DND-41 (cell line): ENCODE results near the gene C15orf40.

ENCODE experiments used
- ATAC-seq: fragments of 200-7000 bp; cut with Tn5 transposase; 3 replicates; pipeline ENCODE4 v1.9.1; 2021; ENCODE audit warnings: low read depth; ENCODE audit not compliant: insufficient read depth
- DNase-seq: peaks from one replicate; pipeline ENCODE4 v3.0.0-alpha.2; 2020
- H2AFZ ChIP-seq: 2 replicates; pipeline ENCODE4 v1.6.0; 2012; ENCODE audit warnings: low read depth, low read length
- H3K27ac ChIP-seq: 2 replicates; pipeline ENCODE4 v1.5.1; 2012; ENCODE audit warnings: low read length, inconsistent platforms
- H3K27me3 ChIP-seq: fragments of 200-600 bp; sonication (generic); 2 replicates; pipeline ENCODE4 v1.6.0; 2012; ENCODE audit warnings: low read length, mild to moderate bottlenecking, inconsistent platforms; ENCODE audit not compliant: insufficient read depth, poor library complexity
- H3K36me3 ChIP-seq: 2 replicates; pipeline ENCODE4 v1.5.1; 2012; ENCODE audit warnings: low read length, inconsistent platforms; ENCODE audit not compliant: insufficient read depth
- H3K4me1 ChIP-seq: 2 replicates; pipeline ENCODE4 v1.5.1; 2012; ENCODE audit warnings: mild to moderate bottlenecking, low read length; ENCODE audit not compliant: insufficient read depth
- H3K4me2 ChIP-seq: 2 replicates; pipeline ENCODE4 v1.6.0; 2012; ENCODE audit warnings: mild to moderate bottlenecking, moderate library complexity, low read length, inconsistent platforms; ENCODE audit not compliant: insufficient read depth
- H3K4me3 ChIP-seq, 2 experiments: fragments of 200-600 bp in 1 of 2; shearing (Covaris generic) in 1 of 2; 2 replicates each; pipeline ENCODE4 v1.5.1; 2012 to 2016; ENCODE audit warnings: inconsistent platforms in 2 of 2, low read length in 2 of 2, mild to moderate bottlenecking in 2 of 2, low read depth in 1 of 2, moderate library complexity in 1 of 2
- H3K79me2 ChIP-seq: 2 replicates; pipeline ENCODE4 v1.6.0; 2012; ENCODE audit warnings: low read length, inconsistent platforms; ENCODE audit not compliant: insufficient read depth
- H3K9ac ChIP-seq: 2 replicates; pipeline ENCODE4 v1.6.0; 2012; ENCODE audit warnings: low read depth, mild to moderate bottlenecking, inconsistent platforms, low read length, moderate library complexity
- H3K9me3 ChIP-seq: 2 replicates; pipeline ENCODE4 v1.5.1; 2012; ENCODE audit warnings: low read length, moderate library complexity, mild to moderate bottlenecking, inconsistent platforms; ENCODE audit not compliant: insufficient read depth, severe bottlenecking
- H4K20me1 ChIP-seq: 2 replicates; pipeline ENCODE4 v1.6.0; 2012; ENCODE audit warnings: low read length; ENCODE audit not compliant: insufficient read depth
- EZH2 ChIP-seq: IDR thresholded peaks from 3 replicates; pipeline ENCODE4 v1.6.1; 2012; ENCODE audit warnings: borderline replicate concordance, low read depth, mild to moderate bottlenecking, moderate library complexity, low read length, inconsistent platforms; ENCODE audit not compliant: severe bottlenecking
- TF ChIP-seq, protein P1 (sequence below): IDR thresholded peaks from 2 replicates; pipeline ENCODE4 v1.5.1; 2012; ENCODE audit warnings: borderline replicate concordance, low read length, moderate library complexity, mild to moderate bottlenecking; ENCODE audit not compliant: poor library complexity, severe bottlenecking; ENCODE audit errors: extremely low read depth

C15orf40 gene

DNA sequence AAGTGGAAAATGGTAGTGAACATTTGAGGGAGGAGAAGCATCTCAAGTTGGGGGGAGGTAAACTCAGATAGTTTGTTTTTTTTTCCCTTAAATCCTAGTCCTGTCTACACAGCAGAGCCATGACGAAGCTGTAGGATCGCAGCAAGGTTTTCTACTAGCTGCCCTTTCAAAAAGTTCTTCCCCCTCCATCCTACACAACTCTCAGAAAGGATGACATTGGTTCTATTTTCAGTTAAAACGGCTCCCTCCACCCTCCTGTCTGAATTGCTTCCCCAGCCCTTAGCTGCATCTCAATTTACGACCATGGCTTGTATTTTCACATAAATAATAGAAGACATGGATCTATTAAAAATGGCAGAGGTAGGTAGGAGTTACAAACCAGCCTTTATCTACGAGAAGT is 61.1 kb downstream of the C15orf40 start:
- Histone ChIP-seq H3K79me2 (no peaks in the 10 kb centered on the region), H3K9me3 (no peaks in the 10 kb centered on the region), H4K20me1 (no peaks in the 10 kb centered on the region; the same call in 1 of the 2 replicates), H3K9ac (no peak overlapping the region), H2AFZ (no peak overlapping the region), H3K4me2 (no peak overlapping the region), H3K27me3 (no peaks in the 10 kb centered on the region), H3K4me3 (no peak overlapping the region), H3K36me3 (no peaks in the 10 kb centered on the region), H3K4me1 (no peaks in the 10 kb centered on the region), H3K27ac (no peak overlapping the region)
- DNase-seq, result no peak
- no peak for ATAC-seq
- no peak for TF ChIP-seq EZH2
- TF ChIP-seq, protein P1, sequence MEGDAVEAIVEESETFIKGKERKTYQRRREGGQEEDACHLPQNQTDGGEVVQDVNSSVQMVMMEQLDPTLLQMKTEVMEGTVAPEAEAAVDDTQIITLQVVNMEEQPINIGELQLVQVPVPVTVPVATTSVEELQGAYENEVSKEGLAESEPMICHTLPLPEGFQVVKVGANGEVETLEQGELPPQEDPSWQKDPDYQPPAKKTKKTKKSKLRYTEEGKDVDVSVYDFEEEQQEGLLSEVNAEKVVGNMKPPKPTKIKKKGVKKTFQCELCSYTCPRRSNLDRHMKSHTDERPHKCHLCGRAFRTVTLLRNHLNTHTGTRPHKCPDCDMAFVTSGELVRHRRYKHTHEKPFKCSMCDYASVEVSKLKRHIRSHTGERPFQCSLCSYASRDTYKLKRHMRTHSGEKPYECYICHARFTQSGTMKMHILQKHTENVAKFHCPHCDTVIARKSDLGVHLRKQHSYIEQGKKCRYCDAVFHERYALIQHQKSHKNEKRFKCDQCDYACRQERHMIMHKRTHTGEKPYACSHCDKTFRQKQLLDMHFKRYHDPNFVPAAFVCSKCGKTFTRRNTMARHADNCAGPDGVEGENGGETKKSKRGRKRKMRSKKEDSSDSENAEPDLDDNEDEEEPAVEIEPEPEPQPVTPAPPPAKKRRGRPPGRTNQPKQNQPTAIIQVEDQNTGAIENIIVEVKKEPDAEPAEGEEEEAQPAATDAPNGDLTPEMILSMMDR, result no peak

GRCh38 chr15:82946155-82946701 is 65.2 kb downstream of the C15orf40 start:
- H3K27me3 ChIP-seq, result no peaks in the 10 kb centered on the region
- no peak overlapping the region for H3K4me3 ChIP-seq
- no peak overlapping the region for H3K9ac ChIP-seq
- no peaks in the 10 kb centered on the region for H3K9me3 ChIP-seq
- H3K4me1 ChIP-seq, result no peaks in the 10 kb centered on the region
- no peaks in the 10 kb centered on the region for H3K36me3 ChIP-seq
- H4K20me1 ChIP-seq, result no peaks in the 10 kb centered on the region
- H2AFZ ChIP-seq, result no peak overlapping the region
- no peak for ATAC-seq
- H3K79me2 ChIP-seq, result no peaks in the 10 kb centered on the region
- H3K27ac ChIP-seq, result no peak overlapping the region
- TF ChIP-seq EZH2, result no peak
- TF ChIP-seq, protein P1, result no peak
- DNase-seq, result no peak
- no peak overlapping the region for H3K4me2 ChIP-seq

- no peak for TF ChIP-seq EZH2
- TF ChIP-seq, protein P1, result no peak
- H4K20me1 ChIP-seq, result no peaks in the 10 kb centered on the region
These were observed 66.1 kb downstream of the C15orf40 start for GRCh38 chr15:82945326-82945725.

More at GRCh38 chr15:82945326-82945725, 66.1 kb downstream of the C15orf40 start:
- Histone ChIP-seq H3K27ac (no peak overlapping the region), H3K9me3 (no peaks in the 10 kb centered on the region), H3K36me3 (no peaks in the 10 kb centered on the region), H3K4me1 (no peaks in the 10 kb centered on the region), H3K79me2 (no peaks in the 10 kb centered on the region), H3K27me3 (no peaks in the 10 kb centered on the region), H3K4me3 (no peak overlapping the region), H2AFZ (no peak overlapping the region), H3K4me2 (no peak overlapping the region), H3K9ac (no peak overlapping the region)
- no peak for DNase-seq
- ATAC-seq, result no peak
